CD14-positive monocyte (primary cell): ENCODE measurements around the gene LTBP4. TPM values are rescaled to one million over a fixed set of nuclear protein-coding genes. Genes with fewer than 3 reads are reported as not detected.
A peak's percentile ranks its signal among the peaks of the same experiment; 100 is the strongest.

ENCODE experiments used
- DNase-seq, 3 donors: peaks; one replicate each; pipeline ENCODE4 v3.0.0-alpha.2; 2011 to 2022
- H2AFZ ChIP-seq: 2 replicates; pipeline ENCODE4 v1.6.0; 2012; ENCODE audit warnings: mild to moderate bottlenecking, low read depth, low read length, inconsistent platforms; ENCODE audit not compliant: insufficient read depth, poor library complexity, severe bottlenecking
- H3K27ac ChIP-seq, 2 donors: 1 replicate in 1 of 2; 2 replicates in 1 of 2; pipeline ENCODE4 v1.5.1; 2012 to 2013; ENCODE audit warnings: low read length in 2 of 2, control low read depth in 1 of 2, inconsistent platforms in 1 of 2, low read depth in 1 of 2, mild to moderate bottlenecking in 1 of 2
- H3K27me3 ChIP-seq, 2 donors: one replicate each; pipeline versions ENCODE4 v1.6.0 to v1.6.1; 2011 to 2013; ENCODE audit warnings: low read length in 2 of 2; ENCODE audit not compliant: control insufficient read depth in 2 of 2, insufficient read depth in 2 of 2
- H3K36me3 ChIP-seq, 2 donors: replicated peaks in 1 of 2; 1 replicate in 1 of 2; 2 replicates in 1 of 2; pipeline versions ENCODE4 v1.5.1 to v1.6.1; 2012 to 2013; ENCODE audit warnings: low read length in 2 of 2, control low read depth in 1 of 2, inconsistent platforms in 1 of 2, mild to moderate bottlenecking in 1 of 2; ENCODE audit not compliant: insufficient read depth in 2 of 2, control insufficient read depth in 1 of 2
- H3K4me1 ChIP-seq, 2 donors: 1 replicate in 1 of 2; 2 replicates in 1 of 2; pipeline versions ENCODE4 v1.5.1 to v1.6.1; 2012 to 2013; ENCODE audit warnings: low read length in 2 of 2, control low read depth in 1 of 2, inconsistent platforms in 1 of 2, mild to moderate bottlenecking in 1 of 2, moderate library complexity in 1 of 2; ENCODE audit not compliant: insufficient read depth in 2 of 2, control insufficient read depth in 1 of 2
- H3K4me2 ChIP-seq: replicated peaks from 2 replicates; pipeline ENCODE3; 2012; ENCODE audit warnings: low read length, moderate library complexity, mild to moderate bottlenecking; ENCODE audit not compliant: poor library complexity, severe bottlenecking; ENCODE audit errors: extremely low read depth
- H3K4me3 ChIP-seq, 3 experiments: fragments of 200-600 bp in 1 of 3; sonication (generic) in 1 of 3; replicated peaks in 1 of 3; 1 replicate in 2 of 3; 2 replicates in 1 of 3; pipeline ENCODE4 v1.5.1; 2011 to 2013; ENCODE audit warnings: low read length in 3 of 3, mild to moderate bottlenecking in 3 of 3, control low read depth in 2 of 3, low read depth in 2 of 3, inconsistent platforms in 1 of 3, moderate library complexity in 1 of 3
- H3K79me2 ChIP-seq: 2 replicates; pipeline ENCODE4 v1.6.0; 2012; ENCODE audit warnings: mild to moderate bottlenecking, control low read depth, inconsistent platforms, low read length, moderate library complexity; ENCODE audit not compliant: insufficient read depth
- H3K9ac ChIP-seq: 2 replicates; pipeline ENCODE4 v1.6.0; 2017; ENCODE audit warnings: low read length, mild to moderate bottlenecking; ENCODE audit not compliant: insufficient read depth, poor library complexity, severe bottlenecking
- H3K9me3 ChIP-seq, 2 donors: replicated peaks in 1 of 2; 1 replicate in 1 of 2; 2 replicates in 1 of 2; pipeline versions ENCODE4 v1.5.1 to v1.6.1; 2012 to 2013; ENCODE audit warnings: low read length in 2 of 2, control low read depth in 1 of 2; ENCODE audit not compliant: control insufficient read depth in 1 of 2, insufficient read depth in 1 of 2
- H4K20me1 ChIP-seq: 2 replicates; pipeline ENCODE4 v1.6.0; 2012; ENCODE audit warnings: mild to moderate bottlenecking, low read length, control low read depth, moderate library complexity; ENCODE audit not compliant: insufficient read depth
- H3K27ac Mint-ChIP-seq, 7 donors: one replicate each; pipeline ENCODE4 v1.8.0; 2020; ENCODE audit warnings: mild to moderate bottlenecking in 7 of 7, mixed read lengths in 7 of 7, moderate library complexity in 6 of 7, inconsistent platforms in 2 of 7
- H3K27me3 Mint-ChIP-seq, 3 donors: one replicate each; pipeline ENCODE4 v1.8.0; 2021 to 2022; ENCODE audit warnings: low read depth in 3 of 3, mild to moderate bottlenecking in 3 of 3, mixed read lengths in 3 of 3, moderate library complexity in 3 of 3, inconsistent platforms in 1 of 3
- H3K36me3 Mint-ChIP-seq, 2 donors: one replicate each; pipeline ENCODE4 v1.8.0; 2020; ENCODE audit warnings: mixed read lengths in 2 of 2, inconsistent platforms in 1 of 2, mild to moderate bottlenecking in 1 of 2
- H3K4me1 Mint-ChIP-seq: one replicate; pipeline ENCODE4 v1.8.0; 2020; ENCODE audit warnings: mild to moderate bottlenecking, mixed read lengths
- H3K4me3 Mint-ChIP-seq, 2 donors: one replicate each; pipeline ENCODE4 v1.8.0; 2020; ENCODE audit warnings: mild to moderate bottlenecking in 2 of 2, mixed read lengths in 2 of 2, moderate library complexity in 1 of 2
- H3K9me3 Mint-ChIP-seq, 7 donors: one replicate each; pipeline ENCODE4 v1.8.0; 2020 to 2022; ENCODE audit warnings: mixed read lengths in 7 of 7, mild to moderate bottlenecking in 6 of 7, moderate library complexity in 6 of 7, inconsistent platforms in 2 of 7
- WGBS: methylation state at CpG from one replicate; pipeline ENCODE4 v1.1.5; 2013; ENCODE audit warnings: missing lambda C conversion rate; ENCODE audit not compliant: insufficient coverage; 5-methylcytosine and 5-hydroxymethylcytosine counted together
- intact Hi-C, 2 donors: fragments of 100-400 bp; cut with micrococcal nuclease; formaldehyde crosslinking; loops; one replicate each; pipeline versions ENCODE4 v1.15.0 to v1.15.1; 2023
- polyA plus RNA-seq, 3 donors: library from polyadenylated mRNA; depleted of rRNA in 1 of 3; unstranded in 2 of 3; stranded (reverse) in 1 of 3; fragments of 300-500 nt in 2 of 3; fragments of >200 nt in 1 of 3; fragmentation: Illumina TruSeq in 2 of 3; gene quantifications; 1 replicate in 2 of 3; 2 replicates in 1 of 3; pipeline ENCODE4 v1.2.3, GENCODE V29; 2012 to 2021
- TF ChIP-seq, protein P1 (sequence below): fragments of 200-600 bp; IDR thresholded peaks from one replicate; pipeline ENCODE4 v1.8.0; 2022; ENCODE audit warnings: antibody characterized with exemption, mild to moderate bottlenecking

LTBP4 gene
- polyA plus RNA-seq, 3 donors, result 3.8 to 38.7 (median 8.0) TPM

DNA sequence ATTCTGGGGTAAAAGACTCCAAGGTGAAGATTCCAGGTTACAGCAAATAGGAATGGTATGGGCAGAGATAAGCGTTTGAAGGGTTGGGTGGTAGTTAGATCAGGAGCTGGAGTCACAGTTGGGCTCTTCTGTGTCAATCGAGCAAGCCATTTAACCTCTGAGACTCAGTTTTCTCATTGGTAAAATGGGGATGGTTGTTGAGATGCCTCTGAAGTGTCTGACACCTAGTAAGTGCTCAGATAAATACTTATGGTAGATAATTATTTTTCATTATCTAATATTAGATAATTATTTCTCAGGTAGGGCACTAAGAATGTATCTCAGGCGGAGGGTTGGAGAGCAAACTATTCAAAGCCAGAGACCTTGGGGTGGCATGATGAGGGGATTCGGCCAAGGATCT lies 7.8 kb downstream of the LTBP4 start:
- Histone ChIP-seq H3K9ac (no peak overlapping the region), H3K4me1 (peaks cover 55 to 65% of the 10 kb centered on the region in 2 donors), H2AFZ (peak overlapping the region; percentile 90), H4K20me1 (peaks cover 8% of the 10 kb centered on the region), H3K27me3 (peaks cover 2 to 48% of the 10 kb centered on the region in 2 donors), H3K9me3 (no peaks in the 10 kb centered on the region), H3K36me3 (no peaks in the 10 kb centered on the region), H3K79me2 (no peaks in the 10 kb centered on the region), H3K4me2 (peak overlapping the region; percentile 91), H3K27ac (no peak overlapping the region), H3K4me3 (peak overlapping the region in 1 of 3 experiments; percentile 74)
- 67% methylated on average over 2 of the region's 4 CpGs for WGBS
- intact Hi-C loops, result loop anchor here in 1 of 2 donors (10.0 kb wide), 1 partner anchor 304 kb away; no protein-coding TSS in a partner anchor
- no peak for DNase-seq
- TF ChIP-seq, protein P1, sequence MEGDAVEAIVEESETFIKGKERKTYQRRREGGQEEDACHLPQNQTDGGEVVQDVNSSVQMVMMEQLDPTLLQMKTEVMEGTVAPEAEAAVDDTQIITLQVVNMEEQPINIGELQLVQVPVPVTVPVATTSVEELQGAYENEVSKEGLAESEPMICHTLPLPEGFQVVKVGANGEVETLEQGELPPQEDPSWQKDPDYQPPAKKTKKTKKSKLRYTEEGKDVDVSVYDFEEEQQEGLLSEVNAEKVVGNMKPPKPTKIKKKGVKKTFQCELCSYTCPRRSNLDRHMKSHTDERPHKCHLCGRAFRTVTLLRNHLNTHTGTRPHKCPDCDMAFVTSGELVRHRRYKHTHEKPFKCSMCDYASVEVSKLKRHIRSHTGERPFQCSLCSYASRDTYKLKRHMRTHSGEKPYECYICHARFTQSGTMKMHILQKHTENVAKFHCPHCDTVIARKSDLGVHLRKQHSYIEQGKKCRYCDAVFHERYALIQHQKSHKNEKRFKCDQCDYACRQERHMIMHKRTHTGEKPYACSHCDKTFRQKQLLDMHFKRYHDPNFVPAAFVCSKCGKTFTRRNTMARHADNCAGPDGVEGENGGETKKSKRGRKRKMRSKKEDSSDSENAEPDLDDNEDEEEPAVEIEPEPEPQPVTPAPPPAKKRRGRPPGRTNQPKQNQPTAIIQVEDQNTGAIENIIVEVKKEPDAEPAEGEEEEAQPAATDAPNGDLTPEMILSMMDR, result no peak
- peak overlapping the region in 1 of 7 donors; percentile 31 for H3K27ac Mint-ChIP-seq
- peaks cover 2 to 13% (median 7%) of the 10 kb centered on the region in 7 donors for H3K9me3 Mint-ChIP-seq
- H3K4me1 Mint-ChIP-seq, result peaks cover 68% of the 10 kb centered on the region
- H3K27me3 Mint-ChIP-seq, result peaks cover 44 to 72% (median 59%) of the 10 kb centered on the region in 3 donors
- H3K36me3 Mint-ChIP-seq, result peaks cover 0 to 15% of the 10 kb centered on the region in 2 donors
- peak overlapping the region in 1 of 2 donors; percentile 86 for H3K4me3 Mint-ChIP-seq

DNA sequence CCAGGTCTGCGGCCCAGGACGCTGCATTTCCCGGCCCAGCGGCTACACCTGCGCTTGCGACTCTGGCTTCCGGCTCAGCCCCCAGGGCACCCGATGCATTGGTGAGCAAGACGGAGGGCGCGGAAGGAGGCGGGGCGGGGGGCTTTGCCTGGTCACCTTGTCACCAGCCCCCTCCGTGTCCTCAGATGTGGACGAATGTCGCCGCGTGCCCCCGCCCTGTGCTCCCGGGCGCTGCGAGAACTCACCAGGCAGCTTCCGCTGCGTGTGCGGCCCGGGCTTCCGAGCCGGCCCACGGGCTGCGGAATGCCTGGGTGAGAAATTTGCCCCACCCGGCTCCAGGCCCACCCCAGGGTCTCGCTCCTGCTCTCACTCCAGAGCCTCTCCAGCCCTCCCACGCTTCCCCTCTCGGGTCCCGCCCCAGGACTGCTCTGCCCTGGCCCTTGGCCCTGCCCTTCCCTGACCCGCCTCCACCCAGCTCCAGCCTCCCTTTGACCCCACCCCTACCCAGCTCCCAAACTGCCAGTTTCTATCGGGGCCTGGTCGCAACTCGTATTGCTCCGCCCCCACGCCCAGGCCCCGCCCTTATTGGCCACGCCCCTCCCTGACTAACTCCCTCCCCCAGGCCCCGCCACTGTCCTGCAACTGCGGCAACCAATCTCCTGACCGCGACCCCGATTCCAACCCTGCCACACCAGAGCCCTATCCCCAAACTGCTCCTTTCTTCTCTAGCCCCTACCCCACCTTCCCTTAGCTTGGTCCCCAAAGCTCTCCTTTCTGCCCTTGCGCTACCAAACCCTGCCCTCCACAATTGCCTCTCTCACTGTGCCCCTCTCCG lies 8.6 kb downstream of the LTBP4 start:
- H3K27ac Mint-ChIP-seq, result peak overlapping the region in 6 of 7 donors; percentile 46 to 87 (median 73)
- peak; percentile 76 to 88 (median 87) for DNase-seq
- H3K9me3 Mint-ChIP-seq, result peaks cover 0 to 14% (median 5%) of the 10 kb centered on the region in 7 donors
- H3K27ac ChIP-seq, result peak overlapping the region in 1 of 2 donors; percentile 60
- H3K36me3 Mint-ChIP-seq, result peaks cover 0 to 12% of the 10 kb centered on the region in 2 donors
- H4K20me1 ChIP-seq, result peaks cover 2% of the 10 kb centered on the region
- H3K4me3 Mint-ChIP-seq, result peak overlapping the region; percentile 73 to 86
- peaks cover 2 to 46% of the 10 kb centered on the region in 2 donors for H3K27me3 ChIP-seq
- H3K4me1 Mint-ChIP-seq, result peaks cover 67% of the 10 kb centered on the region
- no peaks in the 10 kb centered on the region for H3K79me2 ChIP-seq
- WGBS, result under 1% methylated on average over 48 of the region's 50 CpGs
- no peaks in the 10 kb centered on the region for H3K36me3 ChIP-seq
- H3K9ac ChIP-seq, result peak overlapping the region; percentile 49
- peak overlapping the region; percentile 35 to 74 (median 37) for H3K4me3 ChIP-seq
- H2AFZ ChIP-seq, result peak overlapping the region; percentile 90
- TF ChIP-seq, protein P1, result no peak
- peaks cover 55 to 65% of the 10 kb centered on the region in 2 donors for H3K4me1 ChIP-seq
- no peaks in the 10 kb centered on the region for H3K9me3 ChIP-seq
- peak overlapping the region; percentile 91 for H3K4me2 ChIP-seq
- H3K27me3 Mint-ChIP-seq, result peaks cover 46 to 69% (median 58%) of the 10 kb centered on the region in 3 donors
- intact Hi-C loops, result loop anchor here in 1 of 2 donors (10.0 kb wide), 1 partner anchor 305 kb away; no protein-coding TSS in a partner anchor
